HG03103 (cell line): ENCODE results near the gene NMUR1.

Source experiments
- ATAC-seq: cut with Tn5 transposase; IDR thresholded peaks from one replicate; pipeline ENCODE4 v1.9.1; 2021; ENCODE audit warnings: low read depth; ENCODE audit not compliant: unreplicated experiment

The NMUR1 gene

GRCh38 chr2:231494669-231495068 is 35.6 kb downstream of the NMUR1 start:
- no peak for ATAC-seq

GRCh38 chr2:231490801-231491200 is 39.4 kb downstream of the NMUR1 start:
- ATAC-seq = no peak

- no peak for ATAC-seq
Measured at GRCh38 chr2:231489990-231490389, 40.3 kb downstream of the NMUR1 start.

GRCh38 chr2:231488331-231488730 is 41.9 kb downstream of the NMUR1 start:
- ATAC-seq = no peak

GRCh38 chr2:231486851-231487596 is 43.2 kb downstream of the NMUR1 start:
- ATAC-seq = no peak

- ATAC-seq = no peak
Measured at GRCh38 chr2:231483398-231484329, 46.6 kb downstream of the NMUR1 start.

GRCh38 chr2:231482806-231483391 is 47.3 kb downstream of the NMUR1 start:
- peak; percentile 52 for ATAC-seq

- no peak for ATAC-seq
Measured at GRCh38 chr2:231480781-231481180, 49.5 kb downstream of the NMUR1 start.

GRCh38 chr2:231479455-231479854 is 50.8 kb downstream of the NMUR1 start:
- no peak for ATAC-seq

- ATAC-seq = no peak
Measured at GRCh38 chr2:231476920-231477319, 53.3 kb downstream of the NMUR1 start.

GRCh38 chr2:231475965-231476364 is 54.3 kb downstream of the NMUR1 start:
- no peak for ATAC-seq
